H1 (cell line): ENCODE results near the gene ZDHHC8. TPM values are rescaled to one million over a fixed set of nuclear protein-coding genes. Genes with fewer than 3 reads are reported as not detected.

Experiments used
- CTCF ChIA-PET: fragments of 300-600 bp; sonication (Branson Sonifier 250); formaldehyde crosslinking; loops from one replicate; lab custom pipeline; 2021; ENCODE audit not compliant: partially characterized antibody; lab: Charles Lee
- POLR2A ChIA-PET: fragments of 300-600 bp; sonication (Branson Sonifier 250); formaldehyde crosslinking; loops from one replicate; lab custom pipeline; 2021; ENCODE audit warnings: inconsistent platforms; ENCODE audit not compliant: partially characterized antibody; lab: Charles Lee
- DNase-seq, 2 experiments: peaks; one replicate each; pipeline versions ENCODE4 v3.0.0 to v3.0.0-alpha.2; 2010 to 2022; ENCODE audit warnings: low spot score in 2 of 2, low read depth in 1 of 2, mixed read lengths in 1 of 2
- FAIRE-seq: peaks from 2 replicates; lab custom pipeline; 2011; peaks lifted over from hg19 to GRCh38; lab: Jason Lieb, UNC
- H2AFZ ChIP-seq: 2 replicates; pipeline ENCODE4 v1.8.1; 2012; ENCODE audit warnings: low read length, inconsistent platforms
- H2AK5ac ChIP-seq: 2 replicates; pipeline ENCODE4 v1.6.1; 2013; ENCODE audit warnings: low read depth, low read length
- H2BK120ac ChIP-seq: replicated peaks from 2 replicates; pipeline ENCODE3; 2013; ENCODE audit warnings: low read depth, low read length, inconsistent platforms
- H2BK12ac ChIP-seq: 2 replicates; pipeline ENCODE4 v1.6.1; 2013; ENCODE audit warnings: low read depth, low read length
- H2BK15ac ChIP-seq: 2 replicates; pipeline ENCODE4 v1.6.1; 2013; ENCODE audit warnings: low read length
- H2BK20ac ChIP-seq: 2 replicates; pipeline ENCODE4 v1.6.1; 2013; ENCODE audit warnings: low read length
- H2BK5ac ChIP-seq: 2 replicates; pipeline ENCODE4 v1.6.1; 2013; ENCODE audit warnings: low read depth, low read length
- H3K14ac ChIP-seq: 2 replicates; pipeline ENCODE4 v1.6.1; 2013; ENCODE audit warnings: inconsistent platforms; ENCODE audit not compliant: insufficient read length
- H3K18ac ChIP-seq: 2 replicates; pipeline ENCODE4 v1.6.1; 2013; ENCODE audit warnings: low read length; ENCODE audit errors: extremely low read depth
- H3K23ac ChIP-seq: 2 replicates; pipeline ENCODE4 v1.6.1; 2013; ENCODE audit warnings: inconsistent platforms; ENCODE audit not compliant: insufficient read length
- H3K23me2 ChIP-seq: 2 replicates; pipeline ENCODE4 v1.6.1; 2013; ENCODE audit warnings: low read depth, low read length
- H3K27ac ChIP-seq: 2 replicates; pipeline ENCODE4 v1.6.1; 2011; ENCODE audit warnings: low read depth, low read length, inconsistent platforms
- H3K27me3 ChIP-seq, 4 experiments: replicated peaks in 1 of 4; 1 replicate in 1 of 4; 2 replicates in 3 of 4; pipeline versions ENCODE4 v1.6.1 to v1.8.1; 2011 to 2013; ENCODE audit warnings: low read length in 3 of 4, mild to moderate bottlenecking in 3 of 4, inconsistent platforms in 2 of 4, mixed read lengths in 2 of 4, moderate library complexity in 1 of 4; ENCODE audit not compliant: control insufficient read depth in 3 of 4, insufficient read depth in 3 of 4; ENCODE audit errors: extremely low read depth in 1 of 4
- H3K36me3 ChIP-seq, 4 experiments: 2 replicates each; pipeline versions ENCODE4 v1.6.1 to v1.8.1; 2011 to 2013; ENCODE audit warnings: mild to moderate bottlenecking in 4 of 4, low read length in 3 of 4, moderate library complexity in 2 of 4, control low read depth in 1 of 4, inconsistent platforms in 1 of 4; ENCODE audit not compliant: insufficient read depth in 4 of 4, control insufficient read depth in 2 of 4
- H3K4ac ChIP-seq: replicated peaks from 2 replicates; pipeline ENCODE3; 2013; ENCODE audit warnings: low read length, low read depth, mixed read lengths, inconsistent platforms; ENCODE audit not compliant: insufficient read length
- H3K4me1 ChIP-seq, 4 experiments: replicated peaks in 1 of 4; 1 replicate in 1 of 4; 2 replicates in 3 of 4; pipeline versions ENCODE4 v1.6.1 to v1.8.1; 2011 to 2013; ENCODE audit warnings: low read length in 3 of 4, inconsistent platforms in 2 of 4, mixed read lengths in 1 of 4; ENCODE audit not compliant: insufficient read depth in 4 of 4, control insufficient read depth in 3 of 4
- H3K4me2 ChIP-seq, 2 experiments: 2 replicates each; pipeline versions ENCODE4 v1.6.1 to v1.8.1; 2011 to 2013; ENCODE audit warnings: low read depth in 2 of 2, low read length in 2 of 2, control low read depth in 1 of 2, inconsistent platforms in 1 of 2, mild to moderate bottlenecking in 1 of 2; ENCODE audit not compliant: insufficient read depth in 1 of 2
- H3K4me3 ChIP-seq, 4 experiments: fragments of 200-600, 300-600 bp in 1 of 4; sonication (generic), shearing (Covaris generic), sonication (Bioruptor Twin) in 1 of 4; 2 replicates each; pipeline versions ENCODE4 v1.5.1 to v1.8.1; 2011 to 2016; ENCODE audit warnings: low read length in 4 of 4, low read depth in 3 of 4, control low read depth in 2 of 4, inconsistent platforms in 2 of 4, mild to moderate bottlenecking in 2 of 4, mixed read lengths in 1 of 4, moderate library complexity in 1 of 4; ENCODE audit not compliant: insufficient read depth in 2 of 4; ENCODE audit errors: extremely low read depth in 1 of 4
- H3K56ac ChIP-seq: replicated peaks from 2 replicates; pipeline ENCODE3; 2013; ENCODE audit warnings: low read depth, mild to moderate bottlenecking, mixed read lengths, low read length, inconsistent platforms; ENCODE audit not compliant: insufficient read length
- H3K79me1 ChIP-seq: 2 replicates; pipeline ENCODE4 v1.6.1; 2013; ENCODE audit warnings: low read depth, low read length, control low read depth
- H3K79me2 ChIP-seq, 2 experiments: 2 replicates each; pipeline versions ENCODE4 v1.6.1 to v1.8.1; 2012 to 2013; ENCODE audit warnings: low read length in 2 of 2, mild to moderate bottlenecking in 2 of 2, inconsistent platforms in 1 of 2; ENCODE audit not compliant: insufficient read depth in 2 of 2, control insufficient read depth in 1 of 2
- H3K9ac ChIP-seq, 4 experiments: replicated peaks in 1 of 4; 1 replicate in 1 of 4; 2 replicates in 3 of 4; pipeline versions ENCODE4 v1.6.1 to v1.8.1; 2011 to 2013; ENCODE audit warnings: low read depth in 3 of 4, low read length in 3 of 4, control low read depth in 2 of 4, mild to moderate bottlenecking in 2 of 4, moderate library complexity in 2 of 4, inconsistent platforms in 1 of 4; ENCODE audit errors: extremely low read depth in 1 of 4
- H3K9me3 ChIP-seq, 2 experiments: 2 replicates each; pipeline versions ENCODE4 v1.6.1 to v1.8.1; 2012 to 2013; ENCODE audit warnings: mild to moderate bottlenecking in 2 of 2, moderate library complexity in 2 of 2, control low read depth in 1 of 2, inconsistent platforms in 1 of 2, low read depth in 1 of 2, low read length in 1 of 2, mixed read lengths in 1 of 2; ENCODE audit not compliant: insufficient read depth in 2 of 2
- H4K20me1 ChIP-seq, 2 experiments: replicated peaks in 1 of 2; 2 replicates each; pipeline versions ENCODE3 to v1.8.1; 2011 to 2013; ENCODE audit warnings: inconsistent platforms in 2 of 2, low read length in 2 of 2, mild to moderate bottlenecking in 1 of 2; ENCODE audit not compliant: insufficient read depth in 2 of 2, control insufficient read depth in 1 of 2
- H4K5ac ChIP-seq: 2 replicates; pipeline ENCODE4 v1.6.1; 2013; ENCODE audit warnings: low read length, low read depth, mixed read lengths, inconsistent platforms; ENCODE audit not compliant: insufficient read length
- H4K8ac ChIP-seq: 2 replicates; pipeline ENCODE4 v1.8.0; 2013; ENCODE audit warnings: mild to moderate bottlenecking, moderate library complexity, low read length, inconsistent platforms; ENCODE audit not compliant: insufficient read depth; ENCODE audit errors: extremely low read depth
- H4K91ac ChIP-seq: replicated peaks from 2 replicates; pipeline ENCODE3; 2013; ENCODE audit warnings: low read length, mixed read lengths, inconsistent platforms; ENCODE audit not compliant: insufficient read length
- BCL11A ChIP-seq, 2 experiments: IDR thresholded peaks; one replicate each; pipeline ENCODE4 v1.6.1; 2011; ENCODE audit warnings: low read depth in 2 of 2, low read length in 2 of 2, mild to moderate bottlenecking in 2 of 2
- CREB1 ChIP-seq: IDR thresholded peaks from 2 replicates; pipeline ENCODE4 v1.6.1; 2012; ENCODE audit warnings: inconsistent platforms
- HDAC2 ChIP-seq, 2 experiments: fragments of 300-600 bp in 1 of 2; sonication (generic) in 1 of 2; IDR thresholded peaks; 2 replicates each; pipeline ENCODE4 v1.6.1; 2011 to 2012; ENCODE audit warnings: low read depth in 2 of 2, low read length in 2 of 2, mild to moderate bottlenecking in 2 of 2, moderate library complexity in 2 of 2, borderline replicate concordance in 1 of 2, inconsistent platforms in 1 of 2
- NANOG ChIP-seq: IDR thresholded peaks from 2 replicates; pipeline ENCODE4 v1.6.1; 2011; ENCODE audit warnings: low read length, low read depth, mild to moderate bottlenecking, inconsistent platforms; ENCODE audit not compliant: insufficient read depth, poor library complexity, severe bottlenecking
- RNF2 ChIP-seq: fragments of 200-900, 300-1000 bp; sonication (generic); IDR thresholded peaks from 2 replicates; pipeline ENCODE4 v1.7.1; 2016; ENCODE audit warnings: borderline replicate concordance, low read depth, mild to moderate bottlenecking, antibody characterized with exemption, low read length; ENCODE audit not compliant: poor library complexity, severe bottlenecking; ENCODE audit errors: missing control alignments
- SUZ12 ChIP-seq: fragments of 200-600 bp; sonication (generic); IDR thresholded peaks from 2 replicates; pipeline ENCODE4 v1.6.1; 2012; ENCODE audit warnings: mild to moderate bottlenecking, inconsistent platforms, low read length, moderate library complexity, mixed read lengths
- TCF12 ChIP-seq: IDR thresholded peaks from 2 replicates; pipeline ENCODE4 v1.6.1; 2011; ENCODE audit warnings: low read depth, mild to moderate bottlenecking, low read length
- WGBS, 2 experiments: shearing (Covaris generic) in 1 of 2; methylation state at CpG; one replicate each; pipeline versions ENCODE4 v1.1.6 to v1.1.7; 2013 to 2015; ENCODE audit warnings: low lambda C conversion rate in 2 of 2, mixed read lengths in 2 of 2, inconsistent platforms in 1 of 2, low coverage in 1 of 2, missing lambda C conversion rate in 1 of 2; ENCODE audit not compliant: insufficient replicate concordance in 2 of 2, insufficient coverage in 1 of 2, insufficient read length in 1 of 2; ENCODE audit errors: extremely low coverage in 1 of 2, missing lambda C conversion rate in 1 of 2; 5-methylcytosine and 5-hydroxymethylcytosine counted together
- polyA plus RNA-seq, 7 experiments: library from polyadenylated mRNA; depleted of rRNA in 3 of 7; stranded (reverse) in 5 of 7; unstranded in 2 of 7; fragments of >200 nt in 5 of 7; fragments of 200-250 nt in 2 of 7; gene quantifications; 1 replicate in 5 of 7; 2 replicates in 1 of 7; 4 replicates in 1 of 7; pipeline versions ENCODE4 v1.2.1 to v1.2.3, GENCODE V29; 2011 to 2013; ENCODE audit warnings: missing spikeins in 2 of 7, mixed read lengths in 2 of 7
- total RNA-seq: library from RNA; stranded (reverse); fragmentation: NEBNext Ultra II Directional; extraction: Animal tissue kit (Norgen Biotek cat#: 25700); gene quantifications from 2 replicates; pipeline ENCODE4 v1.2.1, GENCODE V29; 2021

ZDHHC8 gene
- total and polyA plus RNA-seq, 2 of the 8 experiments (the other 6 are each of a cell fraction or from before 2014, with no cell fraction given): 18.6 to 65.6 TPM

DNA sequence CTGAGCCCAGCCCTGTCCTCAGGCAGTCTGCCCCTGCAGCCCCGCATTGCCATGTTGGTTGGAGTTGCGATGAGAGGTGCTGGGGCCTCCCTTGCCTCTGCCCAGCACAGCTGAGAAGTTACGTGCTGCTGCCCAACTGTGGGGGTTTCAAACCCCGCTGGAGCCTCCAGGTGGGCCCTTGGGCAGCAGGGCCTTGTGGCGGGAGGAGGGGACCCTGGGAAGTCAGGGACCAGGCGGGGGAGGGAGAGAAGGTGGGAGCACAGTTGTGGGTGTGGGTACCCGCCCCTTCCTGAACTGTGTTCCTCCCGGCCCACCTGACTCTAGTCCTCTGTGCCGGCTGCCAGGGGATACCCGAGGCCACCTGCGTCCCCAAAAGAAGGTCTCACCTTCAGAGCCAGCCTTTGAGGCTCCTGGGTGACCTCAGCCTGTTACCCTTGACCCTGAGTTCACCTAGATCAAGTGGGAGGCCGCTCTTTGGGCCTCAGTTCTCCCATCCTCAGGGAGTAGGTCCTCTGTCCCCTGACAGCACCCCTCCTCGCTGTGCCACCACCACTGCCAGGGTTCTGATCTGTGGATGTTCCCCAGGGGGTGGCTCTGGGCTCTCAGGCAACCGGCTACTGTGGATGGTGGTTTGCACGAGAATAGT lies 26.9 kb downstream of the ZDHHC8 start:
- H2AK5ac ChIP-seq: peak overlapping the region; percentile 70; the same call in 1 of the 2 replicates
- ChIA-PET POLR2A (no interaction called here), CTCF (interaction anchor here (0.8 to 7.7 kb wide), 18 partner anchors 13 to 134 kb away, joined by 3 to 93 read pairs (median 6); no protein-coding TSS in a partner anchor)
- H3K18ac ChIP-seq: peak overlapping the region; percentile 13; the same call in 1 of the 2 replicates
- H3K79me2 ChIP-seq: no peaks in the 10 kb centered on the region
- peaks cover 9% of the 10 kb centered on the region; the same call in 1 of the 2 replicates for H3K23me2 ChIP-seq
- no peaks in the 10 kb centered on the region for H3K9me3 ChIP-seq
- H3K36me3 ChIP-seq: no peaks in the 10 kb centered on the region
- H2BK12ac ChIP-seq: no peak overlapping the region
- FAIRE-seq (no peak), DNase-seq (no peak)
- no peak overlapping the region for H3K14ac ChIP-seq
- H2BK5ac ChIP-seq: no peak overlapping the region
- no peak overlapping the region for H2AFZ ChIP-seq
- H3K79me1 ChIP-seq: no peaks in the 10 kb centered on the region
- 0 out of 2 replicates have a peak overlapping the region, but pooled peaks have one; percentile 72 for H2BK15ac ChIP-seq
- H2BK20ac ChIP-seq: 0 out of 2 replicates have a peak overlapping the region, but pooled peaks have one; percentile 48
- no peak overlapping the region for H3K4me2 ChIP-seq
- H4K91ac ChIP-seq: peak overlapping the region; percentile 39
- no peak overlapping the region for H3K4me3 ChIP-seq
- no peak overlapping the region for H3K27ac ChIP-seq
- H4K5ac ChIP-seq: no peak overlapping the region
- no peaks in the 10 kb centered on the region for H3K27me3 ChIP-seq
- H3K4me1 ChIP-seq: peaks cover 0 to 7% (median 4%) of the 10 kb centered on the region in 4 experiments; a peak in 4 of 7 replicates
- TF ChIP-seq TCF12 (no peak), HDAC2 (IDR thresholded peaks at IDR 0.05; ENCODE audit: borderline replicate concordance in 1 of 2, low read depth in 2 of 2, low read length in 2 of 2) (no peak), SUZ12 (no peak), NANOG (no peak), BCL11A (IDR thresholded peaks at IDR 0.05; ENCODE audit: low read depth in 2 of 2, low read length in 2 of 2) (no peak), RNF2 (no peak), CREB1 (no peak)
- no peak overlapping the region for H3K23ac ChIP-seq
- H3K9ac ChIP-seq: no peak overlapping the region
- H3K4ac ChIP-seq: no peak overlapping the region
- 80% methylated on average over 13 of the region's 15 CpGs; no CpG with 5 or more reads in 1 of the 2 experiments for WGBS, 2 experiments
- H4K20me1 ChIP-seq: peaks cover 0 to 1% of the 10 kb centered on the region in 2 experiments
- no peak overlapping the region; the same call in 1 of the 2 replicates for H4K8ac ChIP-seq
- no peak overlapping the region for H3K56ac ChIP-seq
- H2BK120ac ChIP-seq: no peak overlapping the region
